Right hindlimb (tissue), 1 donor: ENCODE measurements around the gene NUP42.
A peak's percentile ranks its signal among the peaks of the same experiment; 100 is the strongest.
"Not testable (repeated sequence)": the region's sequence is repeated elsewhere in the genome, so short reads cannot be mapped to it uniquely, and the experiment has no call there.

Experiments used
- DNase-seq: peaks from one replicate; pipeline ENCODE4 v3.0.0-alpha.2; 2018

The NUP42 gene

DNA sequence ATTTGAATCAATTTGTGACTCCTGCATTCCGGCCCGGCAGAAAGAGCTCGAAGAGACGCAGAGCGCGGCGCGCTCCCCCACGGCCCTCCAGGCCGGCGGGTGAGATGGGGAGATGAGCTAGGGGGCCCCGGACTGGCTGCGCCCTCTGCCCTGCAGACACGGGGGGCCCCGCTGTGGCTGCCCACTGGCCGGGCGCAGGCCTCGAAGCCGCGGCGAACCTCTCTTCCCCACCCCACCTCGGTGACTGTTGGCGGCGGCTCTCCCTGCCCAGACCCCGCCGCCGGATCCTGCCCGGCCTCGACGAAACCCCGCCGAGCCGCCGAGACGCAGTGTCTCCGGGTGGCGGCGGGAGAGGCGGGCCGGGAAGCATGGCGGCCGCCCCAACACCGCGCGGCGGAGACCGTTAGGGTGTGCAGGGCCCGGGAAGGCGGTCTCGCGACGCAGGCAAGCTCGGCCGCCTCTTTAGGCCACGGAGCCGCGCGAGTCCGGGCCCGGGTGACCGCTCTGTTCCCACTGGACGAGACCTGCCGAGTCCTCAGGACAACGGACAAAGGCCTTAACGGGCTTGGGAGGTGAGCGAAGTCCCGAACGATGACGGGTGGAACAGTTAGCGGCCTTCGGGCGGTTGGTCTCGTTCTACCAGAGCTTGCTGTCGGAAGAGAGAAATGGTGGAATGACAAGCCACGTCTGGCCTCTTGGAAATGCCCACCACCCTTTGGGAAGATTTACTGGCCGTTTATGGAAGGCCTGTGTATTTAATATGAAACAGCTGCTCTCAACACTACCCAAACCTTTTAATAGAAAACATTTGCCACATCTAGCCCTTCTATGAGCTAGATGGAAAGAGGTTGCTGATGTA, 24.3 kb downstream of the NUP42 start:
- DNase-seq = peak; percentile 65

DNA sequence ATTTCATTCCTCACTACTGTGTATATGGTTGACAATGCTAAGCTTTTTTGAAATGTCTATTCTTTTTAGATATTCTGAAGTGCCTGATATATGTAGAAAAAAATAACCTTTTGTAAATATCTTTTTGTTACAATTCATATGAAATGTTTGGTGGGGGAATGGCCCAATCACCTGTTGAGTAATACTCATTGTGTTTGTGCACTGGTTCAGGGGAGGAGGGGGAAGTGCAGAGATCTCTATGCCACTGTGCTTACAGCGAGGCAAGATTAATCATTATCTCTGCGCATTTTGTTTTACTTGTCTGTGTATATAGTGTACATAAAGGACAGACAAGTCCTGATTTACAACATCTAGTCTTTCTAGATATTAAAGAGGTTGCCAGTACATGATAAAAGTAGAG, 25.2 kb downstream of the NUP42 start:
- no peak for DNase-seq

DNA sequence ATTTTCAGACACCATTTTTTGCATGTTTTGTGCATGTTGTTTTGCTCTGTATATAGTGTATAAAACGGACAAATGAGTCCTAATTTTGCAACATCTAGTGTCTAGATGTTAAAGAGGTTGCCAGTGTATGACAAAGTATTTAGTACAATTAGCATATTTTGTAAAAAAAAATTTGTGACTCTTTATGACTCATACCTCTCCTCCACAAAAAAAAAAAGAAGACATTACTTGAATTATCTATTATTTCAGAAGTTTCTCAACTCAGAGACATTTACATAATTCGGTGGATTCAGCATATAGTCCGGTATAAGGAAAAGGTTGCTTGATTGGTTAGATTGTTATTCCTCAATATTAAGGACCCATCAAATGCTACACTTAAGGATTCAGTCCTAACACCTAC, 26.0 kb downstream of the NUP42 start:
- no peak for DNase-seq

DNA sequence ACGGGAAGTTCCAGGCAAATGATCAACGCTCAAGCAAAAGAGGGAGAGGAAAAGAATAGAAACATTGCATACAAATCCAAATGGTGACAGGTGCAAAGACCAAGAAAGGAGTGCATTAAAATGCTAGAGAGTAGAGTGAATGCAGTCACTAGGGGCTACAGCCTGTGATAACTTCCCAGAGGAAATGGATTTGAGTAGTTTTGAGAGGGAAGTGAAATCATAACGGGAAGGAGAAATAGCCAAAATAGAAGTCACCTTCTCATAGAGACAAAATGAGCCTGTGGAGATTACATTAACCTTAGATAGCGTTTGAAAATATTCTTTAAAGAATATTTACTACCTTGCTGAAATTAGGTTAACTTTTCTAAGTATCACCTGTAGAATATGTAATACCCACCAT, 26.5 kb downstream of the NUP42 start:
- DNase-seq = no peak

DNA sequence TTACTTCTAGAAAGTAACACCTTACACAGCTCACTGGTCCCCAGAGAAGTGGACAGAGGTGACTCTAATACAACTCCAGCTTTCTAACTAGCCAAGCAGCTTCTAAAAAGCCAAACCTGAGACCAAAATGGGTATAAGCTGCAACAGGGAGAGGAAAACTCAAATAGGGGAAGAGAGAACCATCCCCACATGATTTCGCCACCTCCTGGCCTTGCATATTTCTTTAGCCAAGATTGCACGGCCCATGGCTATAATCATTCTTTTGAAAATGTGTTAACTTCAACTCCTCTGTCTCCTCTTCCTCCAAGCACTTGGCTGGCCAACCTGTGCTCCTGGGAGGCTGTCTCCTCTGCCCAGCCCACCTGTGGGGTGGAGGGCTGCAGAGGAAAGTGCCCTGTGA, 28.7 kb downstream of the NUP42 start:
- DNase-seq = no peak

DNA sequence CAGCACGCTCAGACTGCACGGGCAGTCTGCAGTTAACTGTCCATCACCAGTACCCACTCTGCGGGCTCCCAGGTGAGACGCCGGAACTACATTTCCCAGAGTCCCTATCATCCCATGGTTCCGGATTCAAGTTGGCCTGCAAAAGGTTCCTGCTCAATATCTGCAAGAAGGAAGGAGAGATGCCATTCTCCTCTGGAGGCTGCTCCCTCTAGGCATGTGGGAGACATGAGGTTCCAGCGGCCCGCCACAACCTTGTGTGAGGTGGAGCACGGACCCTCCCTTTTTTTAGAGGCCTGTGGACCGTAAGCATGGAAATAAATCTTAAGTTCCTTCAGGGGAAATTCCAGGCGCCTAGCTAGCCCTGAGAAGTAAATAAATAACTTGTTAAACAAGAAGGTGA, 29.7 kb downstream of the NUP42 start:
- DNase-seq = no peak

DNA sequence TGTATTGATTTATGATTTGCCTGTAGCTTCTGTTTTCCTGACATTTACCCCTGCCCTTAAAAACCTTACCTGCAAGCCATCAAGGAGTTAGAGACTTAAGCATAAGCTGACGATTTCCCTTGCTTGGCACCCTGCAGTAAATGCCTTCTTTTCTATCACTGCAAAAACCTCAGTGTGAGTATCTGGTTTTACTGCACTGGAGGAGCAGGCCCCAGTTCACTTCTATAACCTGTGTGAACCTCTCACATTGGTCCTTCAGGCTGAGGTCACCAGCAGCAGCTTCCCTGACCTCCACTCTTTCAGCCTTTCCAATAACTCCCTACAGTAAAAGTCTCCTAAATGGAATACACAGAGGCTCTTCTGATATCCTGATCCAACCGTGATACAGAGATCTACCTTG, 30.5 kb downstream of the NUP42 start:
- no peak for DNase-seq

DNA sequence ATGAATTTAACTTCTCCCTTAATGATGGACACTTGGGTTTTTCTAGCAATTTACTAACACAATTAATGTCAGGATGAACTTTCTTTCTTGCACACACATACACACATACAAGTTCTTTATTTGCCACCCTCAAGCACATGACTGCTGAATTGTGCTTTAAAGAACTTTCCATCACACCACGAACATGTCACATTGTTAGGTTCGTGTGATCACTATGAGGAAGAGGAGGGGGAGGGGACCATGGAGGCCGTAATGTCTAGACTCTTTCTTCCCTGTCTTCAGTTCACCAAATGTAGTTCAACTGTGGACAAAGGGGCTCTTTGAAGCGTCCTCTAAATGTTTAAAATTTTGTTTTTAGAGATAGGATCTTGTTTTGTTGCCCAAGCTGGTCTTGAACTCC, 31.0 kb downstream of the NUP42 start:
- no peak for DNase-seq

DNA sequence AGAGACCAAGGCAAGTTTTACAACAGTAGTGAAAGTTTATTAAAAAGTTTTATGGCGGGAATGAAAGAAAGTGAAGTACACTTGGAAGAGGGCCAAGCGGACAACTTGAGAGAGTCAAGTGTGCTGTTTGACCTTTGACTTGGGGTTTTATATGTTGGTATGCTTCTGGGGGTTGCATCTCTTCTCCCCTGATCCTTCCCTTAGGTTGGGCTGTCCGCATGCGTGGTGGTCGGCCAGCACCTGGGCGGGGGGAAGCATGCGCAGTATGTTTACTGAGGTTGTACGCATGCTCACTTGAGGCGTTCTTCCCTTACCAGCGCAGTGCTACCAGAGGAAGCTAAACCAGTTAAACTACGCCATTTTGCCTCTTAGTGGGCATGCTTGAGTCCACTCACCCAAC, 31.9 kb downstream of the NUP42 start:
- DNase-seq = no peak

DNA sequence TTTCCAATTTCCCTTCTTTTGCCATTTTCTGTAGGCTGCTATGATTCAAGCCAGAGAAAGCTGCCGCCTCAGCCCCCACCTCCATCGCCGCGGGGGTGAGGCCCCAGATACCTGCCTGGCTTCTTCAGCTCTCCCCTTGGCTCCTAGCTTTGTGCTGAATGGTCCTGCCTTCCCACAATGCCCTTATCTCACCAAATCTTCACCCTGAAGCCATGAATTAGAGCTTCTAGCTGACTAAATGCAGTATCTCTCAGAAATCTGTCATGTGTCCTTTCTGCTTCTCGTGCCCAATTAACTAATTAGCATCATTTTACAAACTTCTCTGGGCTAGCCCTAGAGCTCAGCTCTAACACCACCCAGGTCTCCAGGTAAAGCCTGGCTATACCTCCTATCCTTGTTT, 32.6 kb downstream of the NUP42 start:
- DNase-seq = no peak

DNA sequence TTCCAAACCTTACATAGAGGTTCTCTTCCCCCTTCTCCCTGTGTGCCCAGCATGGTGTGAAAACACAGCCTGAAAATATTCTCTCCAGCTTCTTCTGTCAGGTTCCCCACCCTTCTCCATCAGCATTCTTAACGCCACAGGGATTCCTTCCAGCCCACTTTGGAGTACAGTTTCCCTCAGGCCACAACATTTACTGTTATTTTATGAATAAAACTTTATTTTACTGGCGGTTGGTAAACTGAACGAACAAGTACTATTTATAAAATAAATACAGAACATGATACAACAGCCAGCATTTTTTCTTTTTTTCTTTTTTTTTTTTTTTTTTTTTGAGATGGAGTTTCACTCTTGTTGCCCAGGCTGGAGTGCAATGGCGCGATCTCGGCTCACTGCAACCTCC, 33.1 kb downstream of the NUP42 start:
- DNase-seq = no peak

DNA sequence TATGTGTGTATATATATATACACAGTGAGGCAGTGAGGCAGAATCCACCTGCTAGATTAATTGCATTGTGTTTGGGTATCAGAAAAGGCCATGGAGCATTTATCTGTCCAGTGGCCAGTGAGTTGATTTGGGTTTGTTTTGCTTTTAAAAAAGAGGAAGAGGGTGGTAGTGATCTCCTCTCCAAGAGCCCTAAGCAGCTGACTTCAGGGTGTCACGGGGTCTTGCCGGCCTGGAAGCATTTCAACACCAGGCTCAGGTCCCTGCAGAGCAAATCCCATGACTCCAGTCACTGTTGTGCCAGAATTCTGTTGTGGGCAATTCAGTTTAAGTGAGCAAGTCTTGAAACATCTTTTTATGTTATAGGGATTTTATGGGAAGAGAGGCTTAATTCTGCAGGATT, 34.2 kb downstream of the NUP42 start:
- no peak for DNase-seq

DNA sequence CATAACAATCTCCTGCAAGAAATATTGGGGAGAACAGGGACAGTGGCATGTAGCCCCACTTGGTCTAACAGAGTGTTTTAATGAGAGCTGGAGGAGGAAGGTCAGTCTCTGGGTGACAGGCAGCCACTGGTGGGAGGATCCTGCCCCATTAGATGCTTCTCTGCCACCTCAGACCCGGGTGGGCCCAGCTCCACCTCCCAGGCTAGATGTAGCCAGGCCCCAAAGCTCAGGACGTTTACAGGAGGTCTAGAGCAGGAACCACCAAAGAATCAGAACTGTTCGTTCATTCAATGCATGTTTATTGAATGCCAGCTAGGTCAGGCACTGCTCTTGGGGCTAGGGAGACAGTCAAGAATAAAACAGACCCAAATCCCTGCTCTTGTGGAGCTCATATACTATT, 36.3 kb downstream of the NUP42 start:
- no peak for DNase-seq

DNA sequence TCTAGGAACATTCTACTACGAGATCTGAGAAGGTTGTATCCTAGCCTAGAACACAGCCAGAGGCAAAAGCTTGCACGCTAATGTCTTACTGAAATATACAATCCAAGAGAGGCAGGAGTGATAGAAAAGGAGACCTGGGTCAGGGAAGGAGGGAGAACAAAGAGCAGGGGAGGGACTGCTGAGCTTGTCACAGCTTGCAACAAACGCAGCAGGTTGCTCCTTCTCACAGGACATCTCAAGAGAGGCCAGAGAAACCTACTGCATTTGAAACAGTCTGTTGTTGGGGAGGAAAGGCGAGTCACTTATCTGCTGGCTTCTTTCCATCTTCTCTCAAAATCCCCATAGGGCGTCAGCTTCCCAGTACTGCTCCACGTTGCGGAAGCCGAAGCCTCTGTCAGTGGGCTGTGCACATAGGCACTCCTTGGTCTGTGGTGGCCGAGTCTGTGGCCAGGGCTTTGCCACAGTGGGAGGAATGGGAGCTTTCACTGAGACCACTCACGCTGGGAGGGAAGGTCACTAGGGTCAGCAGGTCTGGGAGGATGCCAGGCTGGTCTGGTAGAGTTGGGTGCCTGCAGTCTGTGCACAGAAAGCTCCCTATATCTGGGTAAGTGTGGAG, 39.0 kb downstream of the NUP42 start:
- DNase-seq = no peak

DNA sequence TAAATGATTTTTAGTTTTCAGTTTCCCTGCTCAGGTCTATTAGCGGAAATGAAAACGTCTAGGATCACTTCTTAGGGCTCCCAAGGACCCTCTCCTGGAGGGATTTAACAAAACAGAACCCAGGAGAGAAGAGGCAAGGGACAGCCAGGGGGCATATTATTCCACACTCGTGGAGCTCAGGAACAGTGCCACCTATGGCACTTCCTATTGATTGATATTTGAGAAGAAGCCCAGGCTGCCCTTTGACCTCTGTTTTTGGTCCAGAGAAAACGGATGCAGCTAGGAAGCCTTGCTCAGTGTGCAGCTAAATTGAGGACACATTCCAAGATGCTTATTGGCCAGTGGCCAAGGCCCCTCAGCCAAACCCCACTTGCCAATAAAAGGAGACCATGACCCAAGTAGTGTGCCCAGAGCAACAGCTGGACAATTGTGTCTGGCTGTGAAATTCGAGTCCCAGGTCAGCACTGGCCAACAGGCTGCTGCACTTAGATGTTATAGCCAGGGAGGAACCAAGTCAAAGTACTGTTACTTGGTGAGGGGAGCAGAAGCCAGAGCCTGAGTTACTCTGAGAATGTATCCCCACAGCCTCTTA, 40.7 kb downstream of the NUP42 start:
- DNase-seq = peak; percentile 45

DNA sequence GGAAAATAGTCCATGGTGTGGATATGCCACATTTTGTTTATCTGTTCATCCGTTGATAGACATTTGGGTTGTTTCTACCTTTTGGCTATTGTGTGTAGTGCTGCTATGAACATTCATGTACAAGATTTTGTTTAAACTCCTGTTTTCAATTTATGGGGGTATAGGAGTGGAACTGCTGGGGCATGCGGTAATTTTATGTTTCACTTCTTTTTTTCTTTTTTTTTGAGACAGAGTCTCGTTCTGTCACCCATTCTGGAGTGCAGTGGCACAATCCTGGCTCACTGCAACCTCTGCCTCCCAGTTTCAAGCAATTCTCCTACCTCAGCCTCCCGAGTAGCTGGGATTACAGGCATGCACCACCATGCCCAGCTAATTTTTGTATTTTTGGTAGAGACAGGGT, 42.5 kb downstream of the NUP42 start:
- not testable (repeated sequence) for DNase-seq

DNA sequence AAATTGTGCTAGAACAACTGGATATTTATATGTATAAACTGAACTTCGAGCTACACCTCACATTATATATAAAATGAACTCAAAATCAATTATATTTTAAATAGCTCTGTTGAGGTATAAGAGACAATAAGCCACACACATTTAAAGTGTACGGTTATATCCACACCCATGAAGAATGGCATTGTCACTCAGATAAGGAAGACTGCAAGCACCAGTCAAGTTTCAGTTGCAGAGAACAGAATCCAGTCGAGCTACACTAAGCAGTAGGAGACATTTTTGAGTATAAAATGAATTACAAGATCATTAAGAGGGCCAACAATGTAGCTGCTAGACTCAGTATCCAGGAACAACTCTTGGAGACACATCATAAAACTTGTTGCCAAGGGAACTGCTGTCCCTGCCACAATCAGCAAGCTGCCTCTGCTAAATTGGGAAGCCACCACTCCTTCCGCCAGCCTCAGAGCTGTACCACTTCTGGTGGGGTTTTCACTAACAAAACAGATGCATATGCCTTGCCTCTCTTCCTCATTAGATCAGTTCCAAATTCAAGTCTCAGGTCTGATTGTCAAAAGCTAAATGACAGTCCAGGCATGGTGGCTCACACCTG, 45.1 kb downstream of the NUP42 start:
- DNase-seq = no peak

DNA sequence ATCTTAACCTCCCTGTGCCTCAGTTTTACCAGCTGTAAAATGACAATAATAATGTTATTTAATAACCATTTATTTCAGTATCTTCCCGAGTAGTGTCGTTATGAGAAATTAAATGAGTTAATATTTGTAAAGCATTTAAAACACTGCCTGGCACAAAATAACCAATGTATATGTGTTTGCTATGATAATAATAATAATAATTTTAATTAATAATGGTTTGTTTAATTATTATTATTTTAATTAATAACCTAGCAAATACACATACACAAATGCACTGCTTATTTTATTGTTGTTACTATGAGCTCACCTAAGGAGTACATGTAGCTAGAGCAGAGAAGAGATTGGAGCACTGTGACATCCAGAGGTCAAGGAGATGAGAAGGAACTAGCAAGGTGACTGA, 46.6 kb downstream of the NUP42 start:
- no peak for DNase-seq

DNA sequence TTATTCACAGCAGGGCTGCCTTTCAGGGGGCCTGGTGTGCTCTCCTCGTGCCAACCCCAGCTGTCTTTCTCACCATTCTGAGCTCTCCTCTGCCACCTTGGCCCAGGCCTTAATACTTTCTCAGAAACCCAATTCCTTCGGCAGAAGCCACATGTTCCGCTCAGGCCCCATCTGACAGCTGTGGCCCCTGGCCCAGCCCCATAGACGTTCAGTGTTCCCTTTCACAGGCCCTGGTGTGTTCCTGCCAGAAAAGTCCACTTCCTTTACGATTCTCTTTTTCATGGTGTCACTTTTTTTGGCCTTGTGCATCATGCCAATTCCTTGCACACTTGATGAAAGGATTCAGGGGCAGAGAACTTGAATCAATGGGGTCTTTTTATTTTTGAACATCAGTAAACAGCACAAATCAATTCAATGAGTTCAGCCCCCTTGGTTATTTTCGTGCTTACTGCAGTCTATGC, 48.8 kb downstream of the NUP42 start:
- peak; percentile 49 for DNase-seq

DNA sequence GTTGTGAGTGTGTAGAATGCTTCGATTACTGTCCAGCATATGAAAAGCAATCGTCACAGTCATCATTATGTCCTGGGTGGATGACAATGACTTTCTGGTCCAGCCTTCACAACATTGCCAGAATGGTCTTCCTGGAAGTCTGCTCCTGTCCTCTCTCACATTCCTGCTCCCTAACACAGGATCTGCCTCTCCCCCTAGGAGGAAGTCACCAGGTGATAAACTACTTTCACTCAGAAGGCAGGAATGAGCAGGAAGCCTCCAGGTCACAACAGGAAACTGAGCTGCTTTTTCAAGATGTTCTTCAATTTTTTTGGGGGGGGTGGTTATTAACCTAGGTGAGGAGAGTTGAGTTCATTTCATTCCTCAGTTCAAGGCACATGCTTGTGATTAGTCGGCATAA, 51.1 kb downstream of the NUP42 start:
- no peak for DNase-seq

DNA sequence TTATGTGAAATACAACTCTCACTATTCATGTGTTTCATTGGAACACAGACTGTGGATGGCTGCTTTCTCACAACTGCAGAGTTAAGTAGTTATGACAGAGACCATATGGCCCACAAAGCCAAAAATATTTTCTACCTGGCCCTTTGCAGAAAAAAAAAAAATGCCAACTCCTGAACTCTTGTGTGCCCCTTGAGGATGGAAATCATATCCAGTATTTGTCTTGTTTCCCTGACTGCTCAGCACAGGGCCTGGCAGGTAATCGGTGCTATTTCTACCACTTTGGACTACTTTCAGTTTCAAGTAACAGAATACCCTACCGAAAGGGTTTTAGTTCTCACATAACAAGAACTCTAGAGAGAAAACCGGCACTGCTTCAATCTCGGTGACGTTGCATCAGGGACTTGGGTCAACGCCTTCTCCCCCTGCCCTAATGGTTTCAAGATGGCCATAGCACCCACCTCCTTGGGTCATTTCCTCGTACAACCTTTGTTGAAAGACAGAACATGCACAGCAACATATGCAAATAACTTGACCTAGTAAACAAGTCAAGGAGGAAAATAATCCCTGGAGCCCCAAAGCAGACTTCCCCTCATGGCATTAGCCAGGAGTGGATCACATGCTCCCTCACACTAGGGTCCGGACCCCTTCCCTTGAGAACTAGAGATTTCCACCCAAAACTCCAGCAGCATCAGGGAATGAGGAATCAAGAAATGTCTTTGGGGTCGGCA, 52.9 kb downstream of the NUP42 start:
- no peak for DNase-seq

DNA sequence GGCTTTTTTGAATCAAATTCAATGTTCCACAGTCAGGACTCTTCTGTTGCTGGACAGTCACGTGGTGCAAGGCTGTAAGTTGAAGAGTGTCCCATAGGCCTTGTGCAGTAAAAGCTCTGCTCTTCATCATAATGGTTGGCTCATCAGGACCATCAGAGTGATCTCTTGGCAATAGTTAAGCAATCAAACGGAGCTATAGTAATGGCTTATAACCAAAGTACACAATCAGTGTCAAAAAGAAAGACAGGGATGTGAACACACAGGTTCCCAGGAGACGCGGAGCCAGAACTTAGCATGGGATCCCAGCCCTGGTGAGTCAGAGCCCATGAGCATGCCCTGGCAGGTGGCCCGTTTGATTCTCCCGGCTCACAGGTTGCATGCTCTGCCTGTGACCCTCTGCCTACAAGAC, 54.0 kb downstream of the NUP42 start:
- DNase-seq = no peak

DNA sequence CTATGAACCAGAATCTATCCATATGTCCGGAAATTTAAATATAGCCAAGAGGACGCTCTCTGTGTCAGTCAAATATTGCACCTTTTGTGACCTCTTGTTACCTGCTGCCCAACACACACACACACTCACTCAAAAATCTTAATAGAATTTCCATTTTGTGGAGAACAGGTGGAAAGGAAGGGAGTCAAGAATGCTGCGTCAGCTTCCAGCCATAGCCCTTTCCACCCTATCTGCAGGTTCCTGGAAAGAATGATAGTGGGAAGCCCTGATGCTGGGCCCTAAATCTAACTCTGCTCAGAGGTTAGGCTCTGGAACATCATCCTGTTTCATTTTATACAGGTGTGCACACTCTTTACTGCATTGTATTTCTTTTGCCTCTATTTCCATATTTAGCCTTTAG, 55.2 kb downstream of the NUP42 start:
- no peak for DNase-seq
